ENCODE measurements around the gene RUNX1.

The RUNX1 gene

GRCh38 chr21:34833465-34833864, 215.6 kb downstream of the RUNX1 start:
- no peak for DNase-seq (ENCODE audit: low read depth)
- H3K4me3 ChIP-seq (ENCODE audit: control insufficient read depth, low read depth, low read length), result no peak overlapping the region
- TF ChIP-seq, protein P1, sequence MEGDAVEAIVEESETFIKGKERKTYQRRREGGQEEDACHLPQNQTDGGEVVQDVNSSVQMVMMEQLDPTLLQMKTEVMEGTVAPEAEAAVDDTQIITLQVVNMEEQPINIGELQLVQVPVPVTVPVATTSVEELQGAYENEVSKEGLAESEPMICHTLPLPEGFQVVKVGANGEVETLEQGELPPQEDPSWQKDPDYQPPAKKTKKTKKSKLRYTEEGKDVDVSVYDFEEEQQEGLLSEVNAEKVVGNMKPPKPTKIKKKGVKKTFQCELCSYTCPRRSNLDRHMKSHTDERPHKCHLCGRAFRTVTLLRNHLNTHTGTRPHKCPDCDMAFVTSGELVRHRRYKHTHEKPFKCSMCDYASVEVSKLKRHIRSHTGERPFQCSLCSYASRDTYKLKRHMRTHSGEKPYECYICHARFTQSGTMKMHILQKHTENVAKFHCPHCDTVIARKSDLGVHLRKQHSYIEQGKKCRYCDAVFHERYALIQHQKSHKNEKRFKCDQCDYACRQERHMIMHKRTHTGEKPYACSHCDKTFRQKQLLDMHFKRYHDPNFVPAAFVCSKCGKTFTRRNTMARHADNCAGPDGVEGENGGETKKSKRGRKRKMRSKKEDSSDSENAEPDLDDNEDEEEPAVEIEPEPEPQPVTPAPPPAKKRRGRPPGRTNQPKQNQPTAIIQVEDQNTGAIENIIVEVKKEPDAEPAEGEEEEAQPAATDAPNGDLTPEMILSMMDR (IDR thresholded peaks at IDR 0.05; ENCODE audit: control insufficient read depth, insufficient read depth, low read depth, low read length, missing control alignments), result no peak

DNA sequence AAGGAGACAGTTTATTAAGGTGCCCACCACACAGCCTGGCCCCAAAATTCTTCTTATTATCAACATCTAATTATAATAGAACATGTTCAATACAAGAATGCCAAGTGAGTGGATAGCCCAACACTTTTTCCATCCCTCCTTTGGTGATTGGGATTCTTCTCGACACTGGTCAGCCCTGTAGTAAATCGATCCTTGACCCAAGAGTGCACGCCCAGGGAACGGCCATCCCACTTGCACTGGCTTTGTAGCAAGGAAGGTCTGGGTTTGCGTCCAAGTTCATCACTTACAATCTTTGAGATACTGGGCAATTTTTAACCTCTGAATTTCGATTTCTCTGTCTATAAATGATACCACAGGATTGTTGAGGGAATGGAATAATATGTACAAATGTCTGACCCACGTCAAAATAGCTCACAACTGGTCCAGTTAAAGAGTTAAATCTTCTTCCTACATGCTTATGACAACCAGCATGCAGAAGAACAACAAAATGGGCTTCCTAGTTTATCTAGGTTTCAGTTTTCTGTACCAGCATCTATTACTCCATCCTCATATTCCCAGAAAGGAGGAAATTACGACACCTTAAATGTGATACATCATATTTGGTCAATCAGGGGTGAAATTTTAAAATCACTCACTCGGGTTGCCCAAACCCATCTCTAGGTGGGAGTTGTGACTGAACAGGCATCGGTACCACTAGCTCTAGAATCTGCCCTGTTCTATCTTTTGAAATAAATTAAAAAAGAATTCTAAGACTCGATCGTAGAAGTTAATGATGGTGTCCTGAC, 218.5 kb downstream of the RUNX1 start:
- TF ChIP-seq, protein P1 (IDR thresholded peaks at IDR 0.05; ENCODE audit: control insufficient read depth, insufficient read depth, low read depth, low read length, missing control alignments), result no peak
- H3K4me3 ChIP-seq (ENCODE audit: control insufficient read depth, low read depth, low read length), result no peak overlapping the region
- no peak for DNase-seq (ENCODE audit: low read depth)

- TF ChIP-seq, protein P1 (IDR thresholded peaks at IDR 0.05; ENCODE audit: control insufficient read depth, insufficient read depth, low read depth, low read length, missing control alignments), result no peak
- no peak for DNase-seq (ENCODE audit: low read depth)
- no peak overlapping the region for H3K4me3 ChIP-seq (ENCODE audit: control insufficient read depth, low read depth, low read length)
Measured at GRCh38 chr21:34827445-34828235, 221.5 kb downstream of the RUNX1 start.

- no peak for DNase-seq (ENCODE audit: low read depth)
- TF ChIP-seq, protein P1 (IDR thresholded peaks at IDR 0.05; ENCODE audit: control insufficient read depth, insufficient read depth, low read depth, low read length, missing control alignments), result no peak
- H3K4me3 ChIP-seq (ENCODE audit: control insufficient read depth, low read depth, low read length), result no peak overlapping the region
Measured at GRCh38 chr21:34826836-34827235, 222.3 kb downstream of the RUNX1 start.

- no peak overlapping the region for H3K4me3 ChIP-seq (ENCODE audit: control insufficient read depth, low read depth, low read length)
- TF ChIP-seq, protein P1 (IDR thresholded peaks at IDR 0.05; ENCODE audit: control insufficient read depth, insufficient read depth, low read depth, low read length, missing control alignments), result no peak
- DNase-seq (ENCODE audit: low read depth), result no peak
Measured at GRCh38 chr21:34825948-34826548, 223.1 kb downstream of the RUNX1 start.

- H3K4me3 ChIP-seq (ENCODE audit: control insufficient read depth, low read depth, low read length), result no peak overlapping the region
- no peak for DNase-seq (ENCODE audit: low read depth)
- TF ChIP-seq, protein P1 (IDR thresholded peaks at IDR 0.05; ENCODE audit: control insufficient read depth, insufficient read depth, low read depth, low read length, missing control alignments), result no peak
Measured at GRCh38 chr21:34825101-34825500, 224.0 kb downstream of the RUNX1 start.

Measured in AG09309 (cell line).